HepG2 (cell line): ENCODE measurements around the gene GLYR1. TPM values are rescaled to one million over a fixed set of nuclear protein-coding genes. Genes with fewer than 3 reads are reported as not detected.

Experiments
- ATAC-seq: fragments of 200-7000 bp; cut with Tn5 transposase; 3 replicates; pipeline ENCODE4 v1.9.1; 2020; ENCODE audit warnings: mild to moderate bottlenecking, moderate library complexity
- BruUV-seq: library from RNA; stranded (reverse); fragments of 400-500 nt; replicated peaks from 2 replicates; lab custom pipeline; 2021; lab: Mats Ljungman, UMichigan
- CTCF ChIA-PET: fragments of 300-600 bp; formaldehyde crosslinking; extraction: SDS; loops from one replicate; lab custom pipeline; 2021; ENCODE audit warnings: low total read pairs, inconsistent platforms, low intra/inter-chr PET ratio; lab: Yijun Ruan, JAX
- POLR2A ChIA-PET: fragments of 350-600 bp; sonication (Branson Sonifier 250); formaldehyde crosslinking; loops from one replicate; lab custom pipeline; 2020; ENCODE audit warnings: antibody characterized with exemption, inconsistent platforms; lab: Yijun Ruan, JAX
- DNase-seq: peaks from one replicate; pipeline ENCODE4 v3.0.0-alpha.2; 2015; ENCODE audit warnings: low spot score
- FAIRE-seq: peaks from 3 replicates; lab custom pipeline; 2011; peaks lifted over from hg19 to GRCh38; lab: Jason Lieb, UNC
- H2AFZ ChIP-seq: one replicate; pipeline ENCODE4 v1.6.1; 2011; ENCODE audit warnings: low read length, inconsistent platforms
- H3K27ac ChIP-seq: fragments of 300-600 bp; 3 replicates; pipeline ENCODE4 v1.8.0; 2011; ENCODE audit warnings: mixed run types, mild to moderate bottlenecking, mixed read lengths, low read length, inconsistent platforms; ENCODE audit not compliant: insufficient read depth; ENCODE audit errors: extremely low read length
- H3K27me3 ChIP-seq, 2 experiments: fragments of 200-600 bp in 1 of 2; 2 replicates in 1 of 2; 3 replicates in 1 of 2; pipeline versions ENCODE4 v1.6.0 to v1.8.0; 2011; ENCODE audit warnings: low read length in 2 of 2, mild to moderate bottlenecking in 2 of 2, moderate library complexity in 2 of 2, inconsistent platforms in 1 of 2; ENCODE audit not compliant: insufficient read depth in 2 of 2, control insufficient read depth in 1 of 2
- H3K36me3 ChIP-seq, 2 experiments: fragments of 200-600 bp in 1 of 2; replicated peaks in 1 of 2; 2 replicates in 1 of 2; 3 replicates in 1 of 2; pipeline versions ENCODE4 v1.5.1 to v1.8.0; 2011; ENCODE audit warnings: low read length in 2 of 2, inconsistent platforms in 1 of 2; ENCODE audit not compliant: insufficient read depth in 2 of 2, control insufficient read depth in 1 of 2
- H3K4me1 ChIP-seq: 2 replicates; pipeline ENCODE4 v1.5.1; 2012; ENCODE audit warnings: low read length, inconsistent platforms; ENCODE audit not compliant: insufficient read depth
- H3K4me2 ChIP-seq: 2 replicates; pipeline ENCODE4 v1.6.0; 2011; ENCODE audit warnings: low read depth, low read length, inconsistent platforms
- H3K4me3 ChIP-seq, 3 experiments: fragments of 200-600 bp in 1 of 3; sonication (generic), shearing (Covaris generic) in 1 of 3; replicated peaks in 1 of 3; 2 replicates each; pipeline ENCODE4 v1.5.1; 2011 to 2016; ENCODE audit warnings: low read length in 3 of 3, inconsistent platforms in 2 of 3, low read depth in 2 of 3, mild to moderate bottlenecking in 2 of 3, control low read depth in 1 of 3, mixed read lengths in 1 of 3; ENCODE audit not compliant: insufficient read depth in 1 of 3
- H3K79me2 ChIP-seq: one replicate; pipeline ENCODE4 v1.6.1; 2011; ENCODE audit warnings: low read length, inconsistent platforms; ENCODE audit not compliant: insufficient read depth
- H3K9ac ChIP-seq: 2 replicates; pipeline ENCODE4 v1.6.0; 2011; ENCODE audit warnings: mild to moderate bottlenecking, low read depth, low read length, inconsistent platforms; ENCODE audit not compliant: insufficient read depth
- H3K9me3 ChIP-seq: 2 replicates; pipeline ENCODE4 v1.5.1; 2012; ENCODE audit warnings: mild to moderate bottlenecking, low read length
- H4K20me1 ChIP-seq: 2 replicates; pipeline ENCODE4 v1.6.0; 2011; ENCODE audit warnings: inconsistent platforms, mild to moderate bottlenecking, low read length, moderate library complexity; ENCODE audit not compliant: insufficient read depth
- ATF1 ChIP-seq: IDR thresholded peaks from 2 replicates; pipeline ENCODE4 v1.6.1; 2016; ENCODE audit warnings: mild to moderate bottlenecking, control low read depth
- CBX1 ChIP-seq: IDR thresholded peaks from one replicate; pipeline ENCODE4 v1.6.1; 2016; ENCODE audit warnings: antibody characterized with exemption, low read depth
- EED ChIP-seq: sonication (generic); formaldehyde crosslinking; IDR thresholded peaks from 2 replicates; pipeline ENCODE4 v1.5.0; 2020; ENCODE audit warnings: mild to moderate bottlenecking, missing genetic modification reagents
- FOXK2 ChIP-seq: fragments of 450-650 bp; IDR thresholded peaks from 2 replicates; pipeline ENCODE4 v1.6.1; 2016
- NFKBIZ ChIP-seq: IDR thresholded peaks from 2 replicates; pipeline ENCODE4 v1.6.1; 2018; ENCODE audit warnings: missing genetic modification reagents, missing compliant biosample characterization
- POLR2A ChIP-seq, 2 experiments: IDR thresholded peaks; 2 replicates each; pipeline ENCODE4 v1.6.1; 2011; ENCODE audit warnings: low read depth in 2 of 2, low read length in 2 of 2, mild to moderate bottlenecking in 1 of 2, moderate library complexity in 1 of 2; ENCODE audit not compliant: insufficient read depth in 1 of 2
- RBM22 ChIP-seq: fragments of 200-400 bp; formaldehyde crosslinking; optimal IDR thresholded peaks from 2 replicates; pipeline ENCODE3; 2017; ENCODE audit warnings: mild to moderate bottlenecking, low read length, moderate library complexity
- ZNF260 ChIP-seq: sonication (generic); formaldehyde crosslinking; IDR thresholded peaks from 2 replicates; pipeline ENCODE4 v1.4.0; 2020; ENCODE audit warnings: missing genetic modification reagents, low read depth, mild to moderate bottlenecking, borderline replicate concordance
- ZNF30 ChIP-seq: sonication (generic); formaldehyde crosslinking; IDR thresholded peaks from 2 replicates; pipeline ENCODE4 v1.5.0; 2020; ENCODE audit warnings: mild to moderate bottlenecking, missing genetic modification reagents
- WGBS: methylation state at CpG from one replicate; pipeline ENCODE4 v1.1.6; 2017; ENCODE audit warnings: low lambda C conversion rate; 5-methylcytosine and 5-hydroxymethylcytosine counted together
- in situ Hi-C: cut with HindIII; loops from 2 replicates; pipeline ENCODE4 v1.10.0; 2017; ENCODE audit warnings: low pct_unique_long_range_greater_than_20kb; ENCODE audit not compliant: extremely low pct_ligation_motif_present
- intact Hi-C: fragments of 100-400 bp; cut with micrococcal nuclease; formaldehyde crosslinking; loops from one replicate; pipeline ENCODE4 v1.10.0; 2022; ENCODE audit not compliant: unreplicated experiment
- polyA plus RNA-seq, 8 experiments: library from polyadenylated mRNA; depleted of rRNA in 3 of 8; stranded (reverse) in 7 of 8; unstranded in 1 of 8; fragments of >200 nt; fragmentation: Illumina TruSeq in 4 of 8; extraction: Trizol in 4 of 8; gene quantifications; 2 replicates each; pipeline versions ENCODE4 v1.2.1 to v1.2.3, GENCODE V29; 2011 to 2016; ENCODE audit warnings: low read depth in 4 of 8, missing spikeins in 1 of 8, mixed read lengths in 1 of 8; ENCODE audit not compliant: insufficient read depth in 1 of 8
- total RNA-seq, 5 experiments: library from RNA; depleted of rRNA; stranded (reverse); fragments of >200 nt; fragmentation: Illumina TruSeq; extraction: Trizol; gene quantifications; 2 replicates each; pipeline ENCODE4 v1.2.3, GENCODE V29; 2016; ENCODE audit warnings: low read depth in 1 of 5
- TF ChIP-seq, protein P1 (sequence below): IDR thresholded peaks from 2 replicates; pipeline ENCODE4 v1.6.1; 2016; ENCODE audit warnings: mild to moderate bottlenecking

The GLYR1 gene
- total and polyA plus RNA-seq, 2 of the 13 experiments (the other 11 are each of a cell fraction or from before 2014, with no cell fraction given): 28.3 to 48.7 TPM

DNA sequence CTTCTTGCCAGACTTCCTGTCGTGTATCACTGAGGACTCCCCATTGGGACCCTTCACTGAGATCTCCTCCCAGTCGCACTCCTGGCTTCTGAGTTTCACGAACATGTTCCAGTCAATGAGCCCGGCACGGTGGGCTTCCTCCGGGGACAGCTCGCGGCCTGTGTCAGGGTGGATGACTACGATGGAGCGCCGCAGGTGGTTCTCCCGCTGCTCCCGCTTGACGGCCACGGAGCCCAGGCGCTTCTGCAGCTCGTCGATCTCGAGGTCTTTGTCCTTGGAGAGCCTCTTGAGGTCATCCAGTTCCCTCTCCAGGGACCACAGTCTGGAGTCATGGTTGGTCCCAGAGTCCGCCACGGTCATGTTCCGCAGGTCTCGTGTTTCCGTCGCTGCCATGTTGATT is 36.4 kb upstream of the GLYR1 start (continued):
- no peak for TF ChIP-seq ATF1
- no peak for TF ChIP-seq ZNF260 (CRISPR knock-in tag)
- TF ChIP-seq, protein P1, sequence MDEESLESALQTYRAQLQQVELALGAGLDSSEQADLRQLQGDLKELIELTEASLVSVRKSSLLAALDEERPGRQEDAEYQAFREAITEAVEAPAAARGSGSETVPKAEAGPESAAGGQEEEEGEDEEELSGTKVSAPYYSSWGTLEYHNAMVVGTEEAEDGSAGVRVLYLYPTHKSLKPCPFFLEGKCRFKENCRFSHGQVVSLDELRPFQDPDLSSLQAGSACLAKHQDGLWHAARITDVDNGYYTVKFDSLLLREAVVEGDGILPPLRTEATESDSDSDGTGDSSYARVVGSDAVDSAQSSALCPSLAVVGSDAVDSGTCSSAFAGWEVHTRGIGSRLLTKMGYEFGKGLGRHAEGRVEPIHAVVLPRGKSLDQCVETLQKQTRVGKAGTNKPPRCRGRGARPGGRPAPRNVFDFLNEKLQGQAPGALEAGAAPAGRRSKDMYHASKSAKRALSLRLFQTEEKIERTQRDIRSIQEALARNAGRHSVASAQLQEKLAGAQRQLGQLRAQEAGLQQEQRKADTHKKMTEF (CRISPR knock-in tag): no peak
- TF ChIP-seq NFKBIZ (CRISPR knock-in tag): no peak
- no peak for TF ChIP-seq ZNF30 (CRISPR knock-in tag)
- TF ChIP-seq CBX1: no peak
- TF ChIP-seq FOXK2: no peak
- no peak for TF ChIP-seq EED (CRISPR knock-in tag)

DNA sequence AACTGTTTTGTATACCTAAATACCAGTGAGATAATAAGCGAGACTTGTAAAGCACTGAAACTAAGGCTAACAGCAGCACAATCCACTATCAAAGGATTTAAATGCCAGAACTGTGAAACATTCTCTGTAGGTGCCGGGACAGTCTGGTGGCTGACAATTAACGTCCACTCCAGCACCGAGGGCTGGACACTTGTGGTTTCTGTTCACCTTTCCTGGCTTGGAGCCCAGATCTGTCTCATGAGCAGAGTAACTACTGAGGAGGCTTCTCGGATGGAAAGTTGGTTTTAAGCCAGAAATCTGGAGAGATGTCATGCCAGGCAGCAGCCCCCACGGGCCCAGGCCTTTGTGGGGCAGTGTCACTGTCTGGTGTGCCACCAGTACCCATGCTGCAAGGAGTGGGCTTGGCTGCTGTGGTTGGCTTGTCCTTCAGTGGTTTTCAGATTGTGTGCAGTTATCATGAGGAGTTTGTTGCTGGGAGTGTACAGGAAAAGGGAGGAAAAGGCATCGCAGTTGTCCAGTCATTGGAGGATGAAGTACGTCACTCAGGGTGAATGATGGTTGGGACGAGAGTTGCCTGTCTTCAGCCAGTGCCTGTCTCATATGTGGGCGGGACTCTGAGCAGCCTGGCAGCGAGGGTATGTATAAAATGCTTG is 35.7 kb upstream of the GLYR1 start:
- H3K27ac ChIP-seq: no peak overlapping the region
- FAIRE-seq (no peak), ATAC-seq (no peak), DNase-seq (no peak)
- no peak overlapping the region for H3K4me2 ChIP-seq
- H3K36me3 ChIP-seq: peaks cover 28 to 80% of the 10 kb centered on the region in 2 experiments
- TSS peak; percentile 55 for BruUV-seq
- no peaks in the 10 kb centered on the region for H3K4me1 ChIP-seq
- TF ChIP-seq POLR2A (IDR thresholded peaks at IDR 0.05; ENCODE audit: insufficient read depth in 1 of 2, low read depth in 2 of 2, low read length in 2 of 2) (no peak), RBM22 (peak; percentile 16)
- H3K9me3 ChIP-seq: no peaks in the 10 kb centered on the region
- H2AFZ ChIP-seq: no peak overlapping the region
- no peak overlapping the region for H3K4me3 ChIP-seq
- intact Hi-C loops: no loop called here
- 94% methylated on average over 10 of the region's 11 CpGs for WGBS
- H3K79me2 ChIP-seq: no peaks in the 10 kb centered on the region
- CTCF ChIA-PET: no interaction called here
- POLR2A ChIA-PET: no interaction called here
- no peaks in the 10 kb centered on the region; the same call in 1 of the 2 replicates for H4K20me1 ChIP-seq
- no peaks in the 10 kb centered on the region for H3K27me3 ChIP-seq
- in situ Hi-C loops: no loop called here
- no peak overlapping the region for H3K9ac ChIP-seq
